ENCODE results near the gene PDE5A. TPM values are rescaled to one million over a fixed set of nuclear protein-coding genes. Genes with fewer than 3 reads are reported as not detected.
A peak's percentile ranks its signal among the peaks of the same experiment; 100 is the strongest.

PDE5A gene
- total and polyA plus RNA-seq, 2 donors (not counting 3 experiments of a cell fraction or from before 2014, with no cell fraction given), result 0.73 to 2.3 TPM

- Histone ChIP-seq H3K9me1 (replicated peaks; ENCODE audit: control insufficient read depth, extremely low read depth, insufficient read depth, low read length) (no peaks in the 10 kb centered on the region), H3K4me3 (replicated peaks in 1 of 3; ENCODE audit: insufficient read depth in 1 of 3, low read depth in 1 of 3, low read length in 3 of 3) (no peak overlapping the region), H3K9ac (replicated peaks; ENCODE audit: extremely low read depth, insufficient read depth, low read length) (no peak overlapping the region), H3K4me2 (ENCODE audit: insufficient read depth, low read length) (no peak overlapping the region), H3K27ac (ENCODE audit: insufficient read depth, low read depth, low read length) (no peak overlapping the region), H3K4me1 (ENCODE audit: control insufficient read depth, extremely low read depth, insufficient read depth, low read length) (no peaks in the 10 kb centered on the region), H2AFZ (ENCODE audit: low read depth, low read length) (no peak overlapping the region), H3K79me2 (ENCODE audit: control insufficient read depth, insufficient read depth, low read length) (no peaks in the 10 kb centered on the region), H3K36me3 (ENCODE audit: control insufficient read depth in 2 of 2, extremely low read depth in 1 of 2, insufficient read depth in 2 of 2, low read length in 2 of 2) (peaks cover 2 to 6% of the 10 kb centered on the region in 2 experiments), H4K20me1 (replicated peaks; ENCODE audit: control insufficient read depth, extremely low read depth, insufficient read depth, low read length) (no peaks in the 10 kb centered on the region), H3K27me3 (ENCODE audit: control insufficient read depth in 2 of 2, insufficient read depth in 2 of 2, low read length in 2 of 2) (no peaks in the 10 kb centered on the region), H3K9me3 (replicated peaks; ENCODE audit: control insufficient read depth, insufficient read depth, low read length) (no peaks in the 10 kb centered on the region)
- TF ChIP-seq GATA2 (IDR thresholded peaks at IDR 0.05; ENCODE audit: insufficient read depth, insufficient read length, low read depth, low read length), result no peak
- no peak for TF ChIP-seq POLR2A (IDR thresholded peaks at IDR 0.05; ENCODE audit: low read depth, low read length)
- no peak for TF ChIP-seq EZH2 (IDR thresholded peaks at IDR 0.05; ENCODE audit: borderline replicate concordance, low read depth, low read length, severe bottlenecking)
- TF ChIP-seq JUN (IDR thresholded peaks at IDR 0.05; ENCODE audit: borderline replicate concordance, insufficient read depth, insufficient read length, low read depth), result no peak
- TF ChIP-seq, protein P1, sequence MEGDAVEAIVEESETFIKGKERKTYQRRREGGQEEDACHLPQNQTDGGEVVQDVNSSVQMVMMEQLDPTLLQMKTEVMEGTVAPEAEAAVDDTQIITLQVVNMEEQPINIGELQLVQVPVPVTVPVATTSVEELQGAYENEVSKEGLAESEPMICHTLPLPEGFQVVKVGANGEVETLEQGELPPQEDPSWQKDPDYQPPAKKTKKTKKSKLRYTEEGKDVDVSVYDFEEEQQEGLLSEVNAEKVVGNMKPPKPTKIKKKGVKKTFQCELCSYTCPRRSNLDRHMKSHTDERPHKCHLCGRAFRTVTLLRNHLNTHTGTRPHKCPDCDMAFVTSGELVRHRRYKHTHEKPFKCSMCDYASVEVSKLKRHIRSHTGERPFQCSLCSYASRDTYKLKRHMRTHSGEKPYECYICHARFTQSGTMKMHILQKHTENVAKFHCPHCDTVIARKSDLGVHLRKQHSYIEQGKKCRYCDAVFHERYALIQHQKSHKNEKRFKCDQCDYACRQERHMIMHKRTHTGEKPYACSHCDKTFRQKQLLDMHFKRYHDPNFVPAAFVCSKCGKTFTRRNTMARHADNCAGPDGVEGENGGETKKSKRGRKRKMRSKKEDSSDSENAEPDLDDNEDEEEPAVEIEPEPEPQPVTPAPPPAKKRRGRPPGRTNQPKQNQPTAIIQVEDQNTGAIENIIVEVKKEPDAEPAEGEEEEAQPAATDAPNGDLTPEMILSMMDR (IDR thresholded peaks at IDR 0.05; ENCODE audit: extremely low read depth in 1 of 2, insufficient read depth in 1 of 2, low read depth in 1 of 2, low read length in 2 of 2), result no peak
- FAIRE-seq (no peak), DNase-seq (ENCODE audit: low read depth, low spot score) (no peak)
- intact Hi-C loops (cut with micrococcal nuclease) (no loop called here), dilution Hi-C loops (cut with MboI; ENCODE audit: extremely low pct_ligation_motif_present, low sequenced_read_pairs) (no loop called here)
- no TSS peak for BruUV-seq (replicated peaks)
- ChIA-PET CTCF (no interaction called here), POLR2A (no interaction called here)
Observed at GRCh38 chr4:119501740-119502139, 126.9 kb downstream of the PDE5A start.

DNA sequence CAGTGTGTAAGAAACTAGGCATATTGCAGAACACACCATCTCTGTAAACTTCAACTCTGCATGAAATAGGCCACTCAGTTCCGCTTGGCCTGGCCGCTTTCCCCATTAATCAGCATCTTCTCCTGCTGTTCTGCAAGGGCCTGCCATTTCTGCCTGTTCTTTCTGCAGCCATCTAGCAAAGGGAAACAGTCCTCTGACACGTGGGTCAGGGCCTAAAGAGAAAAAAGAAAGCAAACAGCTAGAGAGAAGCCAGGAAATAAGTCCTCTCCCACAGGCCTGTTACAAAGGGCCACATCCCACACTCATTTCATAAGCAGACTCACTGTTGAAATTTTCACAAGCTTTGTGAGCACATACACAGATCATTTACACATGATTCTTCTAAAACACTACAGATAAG, 130.1 kb downstream of the PDE5A start:
- Histone ChIP-seq H3K9ac (replicated peaks; ENCODE audit: extremely low read depth, insufficient read depth, low read length) (no peak overlapping the region), H2AFZ (ENCODE audit: low read depth, low read length) (no peak overlapping the region), H4K20me1 (replicated peaks; ENCODE audit: control insufficient read depth, extremely low read depth, insufficient read depth, low read length) (no peaks in the 10 kb centered on the region), H3K4me3 (replicated peaks in 1 of 3; ENCODE audit: insufficient read depth in 1 of 3, low read depth in 1 of 3, low read length in 3 of 3) (no peak overlapping the region), H3K27me3 (ENCODE audit: control insufficient read depth in 2 of 2, insufficient read depth in 2 of 2, low read length in 2 of 2) (no peaks in the 10 kb centered on the region), H3K27ac (ENCODE audit: insufficient read depth, low read depth, low read length) (no peak overlapping the region), H3K4me2 (ENCODE audit: insufficient read depth, low read length) (no peak overlapping the region), H3K9me1 (replicated peaks; ENCODE audit: control insufficient read depth, extremely low read depth, insufficient read depth, low read length) (no peaks in the 10 kb centered on the region), H3K9me3 (replicated peaks; ENCODE audit: control insufficient read depth, insufficient read depth, low read length) (no peaks in the 10 kb centered on the region), H3K36me3 (ENCODE audit: control insufficient read depth in 2 of 2, extremely low read depth in 1 of 2, insufficient read depth in 2 of 2, low read length in 2 of 2) (peaks cover 2 to 15% of the 10 kb centered on the region in 2 experiments), H3K79me2 (ENCODE audit: control insufficient read depth, insufficient read depth, low read length) (no peaks in the 10 kb centered on the region), H3K4me1 (ENCODE audit: control insufficient read depth, extremely low read depth, insufficient read depth, low read length) (no peaks in the 10 kb centered on the region)
- intact Hi-C loops (cut with micrococcal nuclease) (no loop called here), dilution Hi-C loops (cut with MboI; ENCODE audit: extremely low pct_ligation_motif_present, low sequenced_read_pairs) (no loop called here)
- BruUV-seq (replicated peaks), result no TSS peak
- TF ChIP-seq, protein P2, sequence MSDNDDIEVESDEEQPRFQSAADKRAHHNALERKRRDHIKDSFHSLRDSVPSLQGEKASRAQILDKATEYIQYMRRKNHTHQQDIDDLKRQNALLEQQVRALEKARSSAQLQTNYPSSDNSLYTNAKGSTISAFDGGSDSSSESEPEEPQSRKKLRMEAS (IDR thresholded peaks at IDR 0.05; ENCODE audit: insufficient read depth, insufficient read length), result no peak
- no peak for TF ChIP-seq POLR2AphosphoS5 (IDR thresholded peaks at IDR 0.05; ENCODE audit: insufficient read depth, low read depth, low read length)
- CTCF ChIA-PET, result no interaction called here
- FAIRE-seq (no peak), DNase-seq (ENCODE audit: low read depth, low spot score) (peak; percentile 29)
- POLR2A ChIA-PET, result no interaction called here
